Astrocyte of the spinal cord (primary cell): ENCODE measurements around the gene EPHX1.

ENCODE experiments used
- DNase-seq: peaks from one replicate; pipeline ENCODE4 v3.0.0; 2011; ENCODE audit warnings: low read depth, low spot score
- H3K4me3 ChIP-seq: 2 replicates; pipeline ENCODE4 v1.5.1; 2011; ENCODE audit warnings: low read depth, mild to moderate bottlenecking, low read length, moderate library complexity
- in situ Hi-C: cut with HindIII; loops from 2 replicates; pipeline ENCODE4 v1.10.0; 2017; ENCODE audit warnings: low sequenced_read_pairs
- TF ChIP-seq, protein P1 (sequence below): IDR thresholded peaks from 2 replicates; pipeline ENCODE4 v1.5.1; 2012; ENCODE audit warnings: low read depth, mild to moderate bottlenecking, low read length, inconsistent platforms

The EPHX1 gene

DNA sequence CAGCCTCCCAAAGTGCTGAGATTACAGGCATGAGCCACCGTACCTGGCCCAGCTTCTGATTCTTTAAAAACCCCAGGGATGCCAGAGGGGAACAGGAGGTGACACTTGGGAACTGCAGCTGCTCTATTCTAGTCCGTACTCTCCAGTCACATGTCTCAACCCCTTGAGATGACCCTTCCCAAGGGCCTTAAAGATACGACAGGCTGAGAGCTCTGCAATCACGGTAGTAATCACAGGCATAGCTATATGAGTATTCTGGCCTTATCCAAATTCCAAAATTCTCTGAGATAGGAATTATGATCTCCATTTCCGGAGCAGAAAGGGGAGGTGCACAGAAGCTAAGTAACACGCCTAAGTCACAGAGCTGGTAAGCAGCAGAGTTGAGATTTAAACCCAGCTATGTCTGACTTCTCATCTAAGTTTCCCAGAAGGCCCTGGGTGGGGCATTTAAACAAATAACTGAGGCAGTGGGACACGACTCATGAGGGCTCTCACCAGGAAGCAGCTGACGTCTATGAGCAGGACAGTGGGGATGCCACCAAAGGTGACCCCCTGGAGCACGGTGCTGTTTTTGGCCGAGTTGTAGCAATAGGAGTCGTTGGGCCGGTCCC is 67.1 kb downstream of the EPHX1 start:
- in situ Hi-C loops: no loop called here
- DNase-seq: no peak
- TF ChIP-seq, protein P1, sequence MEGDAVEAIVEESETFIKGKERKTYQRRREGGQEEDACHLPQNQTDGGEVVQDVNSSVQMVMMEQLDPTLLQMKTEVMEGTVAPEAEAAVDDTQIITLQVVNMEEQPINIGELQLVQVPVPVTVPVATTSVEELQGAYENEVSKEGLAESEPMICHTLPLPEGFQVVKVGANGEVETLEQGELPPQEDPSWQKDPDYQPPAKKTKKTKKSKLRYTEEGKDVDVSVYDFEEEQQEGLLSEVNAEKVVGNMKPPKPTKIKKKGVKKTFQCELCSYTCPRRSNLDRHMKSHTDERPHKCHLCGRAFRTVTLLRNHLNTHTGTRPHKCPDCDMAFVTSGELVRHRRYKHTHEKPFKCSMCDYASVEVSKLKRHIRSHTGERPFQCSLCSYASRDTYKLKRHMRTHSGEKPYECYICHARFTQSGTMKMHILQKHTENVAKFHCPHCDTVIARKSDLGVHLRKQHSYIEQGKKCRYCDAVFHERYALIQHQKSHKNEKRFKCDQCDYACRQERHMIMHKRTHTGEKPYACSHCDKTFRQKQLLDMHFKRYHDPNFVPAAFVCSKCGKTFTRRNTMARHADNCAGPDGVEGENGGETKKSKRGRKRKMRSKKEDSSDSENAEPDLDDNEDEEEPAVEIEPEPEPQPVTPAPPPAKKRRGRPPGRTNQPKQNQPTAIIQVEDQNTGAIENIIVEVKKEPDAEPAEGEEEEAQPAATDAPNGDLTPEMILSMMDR: no peak
- H3K4me3 ChIP-seq: no peak overlapping the region

DNA sequence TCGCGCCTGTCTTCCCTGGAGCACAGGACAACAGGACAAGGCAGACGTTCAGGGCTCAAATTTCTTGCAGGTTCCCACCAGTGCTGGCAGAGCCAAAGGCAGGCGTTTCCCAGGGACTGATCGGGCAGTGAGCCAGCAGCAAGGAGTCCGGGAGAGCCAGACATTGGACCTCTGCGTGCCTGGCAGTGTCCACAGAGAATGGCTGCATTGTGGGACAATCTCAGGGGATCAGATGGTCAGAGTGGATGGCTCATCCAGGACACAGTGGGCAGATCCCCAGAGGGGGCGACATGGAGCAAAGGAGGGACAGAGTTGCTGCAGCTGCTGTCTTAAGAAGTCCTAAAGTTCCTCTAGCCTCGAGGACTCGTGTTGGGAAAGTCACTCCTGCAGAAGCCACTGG is 67.7 kb downstream of the EPHX1 start:
- TF ChIP-seq, protein P1: peak; percentile 79
- H3K4me3 ChIP-seq: no peak overlapping the region
- DNase-seq: peak; percentile 42
- in situ Hi-C loops: no loop called here

DNA sequence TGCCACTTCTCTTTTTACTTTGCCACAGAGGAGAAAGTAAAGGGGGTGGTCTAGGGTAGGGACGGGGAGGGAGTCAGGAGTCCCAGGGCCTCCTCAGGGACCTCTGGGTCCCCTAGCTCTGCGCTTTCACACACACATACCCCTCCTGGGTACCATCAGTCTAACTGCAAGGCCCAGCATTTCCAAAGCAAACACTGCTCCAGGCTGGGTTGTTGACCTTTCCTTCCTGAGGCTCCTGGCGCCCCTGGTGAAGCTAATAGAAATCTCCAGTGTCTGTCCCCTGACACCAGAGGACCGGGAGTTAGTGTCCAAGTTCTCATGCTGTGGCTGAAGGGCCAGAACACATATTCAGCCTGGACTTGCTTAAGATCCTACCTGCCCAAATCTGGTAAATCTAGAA is 68.4 kb downstream of the EPHX1 start:
- in situ Hi-C loops: no loop called here
- H3K4me3 ChIP-seq: no peak overlapping the region
- no peak for DNase-seq
- TF ChIP-seq, protein P1: no peak

DNA sequence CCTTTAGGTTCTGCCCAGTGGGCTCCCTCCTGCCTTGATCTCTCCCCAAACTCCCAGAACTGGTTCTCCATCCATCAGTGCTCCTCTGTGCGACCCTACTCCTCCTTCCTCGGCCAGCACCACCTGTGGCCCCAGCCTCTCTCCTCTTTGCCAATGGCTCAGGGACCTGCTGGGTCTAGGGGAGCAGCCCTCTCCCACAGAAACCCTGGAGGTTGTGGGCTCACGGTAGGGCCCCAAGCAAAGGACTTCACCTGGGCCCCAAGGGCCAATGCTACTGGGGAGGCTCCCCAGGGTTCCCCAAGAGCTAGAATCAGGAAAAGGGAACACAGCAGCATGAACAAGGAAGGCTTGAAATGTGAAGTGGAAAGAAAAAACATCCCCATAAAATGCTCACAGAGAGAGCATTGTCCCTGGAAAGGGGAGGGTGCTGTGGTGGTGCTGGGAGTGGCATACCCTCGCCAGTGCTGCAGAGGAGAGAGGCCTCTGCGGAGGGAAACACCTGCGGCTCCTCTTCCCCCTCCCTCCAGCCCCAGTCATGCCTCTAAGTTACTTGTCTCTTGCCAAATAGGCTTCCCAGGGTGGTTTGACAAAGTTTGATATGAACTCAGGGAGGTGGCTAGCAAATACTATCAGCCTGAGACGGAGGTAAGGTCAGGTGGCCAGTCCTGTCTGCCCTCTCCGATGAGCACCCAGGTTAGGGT is 69.7 kb downstream of the EPHX1 start:
- no peak for DNase-seq
- in situ Hi-C loops: no loop called here
- no peak overlapping the region for H3K4me3 ChIP-seq
- TF ChIP-seq, protein P1: no peak

DNA sequence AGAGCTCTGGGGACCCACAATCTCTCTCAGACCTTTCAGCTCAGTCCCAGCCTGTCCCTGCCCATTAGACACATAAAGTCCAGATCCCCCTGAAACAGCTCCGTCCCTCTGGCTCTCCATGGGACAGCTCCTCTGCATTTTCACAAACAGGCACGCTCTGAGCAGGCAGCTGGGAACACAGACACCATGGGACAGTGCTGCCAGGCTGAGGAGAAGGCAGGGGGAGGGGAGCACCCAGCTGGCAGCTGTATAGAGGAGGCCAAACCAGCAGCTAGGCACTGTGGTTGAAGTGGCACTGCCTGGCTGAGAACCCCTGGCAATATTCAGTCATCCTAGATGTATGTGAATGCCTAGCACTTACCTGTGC is 70.3 kb downstream of the EPHX1 start:
- no peak for DNase-seq
- in situ Hi-C loops: no loop called here
- H3K4me3 ChIP-seq: no peak overlapping the region
- TF ChIP-seq, protein P1: no peak

DNA sequence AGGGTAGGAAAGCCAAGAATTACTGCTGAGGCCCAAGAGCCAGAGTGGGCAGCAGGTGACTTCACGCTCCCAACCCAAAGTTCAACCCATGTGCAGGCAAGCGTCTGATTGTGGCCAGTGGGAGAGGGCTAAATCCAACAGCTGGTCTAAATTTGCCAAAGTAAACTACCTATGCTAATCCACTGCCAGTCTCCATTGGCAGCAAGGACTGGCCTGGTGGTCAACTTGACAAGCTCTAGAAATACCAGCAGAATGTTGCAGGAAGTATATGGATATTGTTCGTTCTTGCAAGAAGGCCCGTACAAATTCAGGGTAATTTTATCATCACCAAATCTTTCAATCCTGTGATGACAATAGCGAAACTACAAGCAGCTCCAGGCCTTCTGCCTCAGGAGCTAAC is 70.7 kb downstream of the EPHX1 start:
- TF ChIP-seq, protein P1: no peak
- in situ Hi-C loops: no loop called here
- DNase-seq: no peak
- H3K4me3 ChIP-seq: no peak overlapping the region
